ENCODE results near the gene PAM16. TPM values are rescaled to one million over a fixed set of nuclear protein-coding genes. Genes with fewer than 3 reads are reported as not detected.
A peak's percentile ranks its signal among the peaks of the same experiment; 100 is the strongest.

Gene PAM16
- total RNA-seq, 4 donors from 2014 or later = 26.5 to 40.5 (median 29.2) TPM

- H3K27me3 ChIP-seq = peaks cover 21% of the 10 kb centered on the region
- H3K9me3 ChIP-seq = no peaks in the 10 kb centered on the region
- no peak overlapping the region for H3K27ac ChIP-seq
- no peak for DNase-seq
- WGBS, 2 donors (ENCODE audit: low coverage in 1 of 2) = 69 to 70% methylated on average over 2 to 5 of the region's 14 CpGs
- intact Hi-C loops (cut with DNase I; ENCODE audit: low total_unique reads) (loop anchor here (10.0 kb wide), 1 partner anchor 127 kb away; no protein-coding TSS in a partner anchor), in situ Hi-C loops (cut with MboI; ENCODE audit: low pct_ligation_motif_present in 1 of 4, low pct_unique_long_range_greater_than_20kb in 1 of 4, low sequenced_read_pairs in 3 of 4) (loop anchor here in 2 of 4 donors (5.0 to 25.0 kb wide), 3 partner anchors 40 to 145 kb away; no protein-coding TSS in a partner anchor)
- no peaks in the 10 kb centered on the region for H3K36me3 ChIP-seq
- no peak for TF ChIP-seq POLR2A (IDR thresholded peaks at IDR 0.05)
- TF ChIP-seq CTCF (IDR thresholded peaks at IDR 0.05) = no peak
- no peak for TF ChIP-seq EP300 (IDR thresholded peaks at IDR 0.05; ENCODE audit: low read depth)
- no peak for TF ChIP-seq POLR2AphosphoS5 (IDR thresholded peaks at IDR 0.05)
- H3K4me3 ChIP-seq = no peak overlapping the region
- peaks cover 5 to 34% (median 23%) of the 10 kb centered on the region in 4 donors for H3K4me1 ChIP-seq
Measured at GRCh38 chr16:4332083-4332482, 19.0 kb downstream of the PAM16 start.

- TF ChIP-seq CTCF (IDR thresholded peaks at IDR 0.05) (peak; percentile 96 to 98 (median 97)), POLR2A (IDR thresholded peaks at IDR 0.05) (no peak), EP300 (IDR thresholded peaks at IDR 0.05; ENCODE audit: low read depth) (no peak)
- intact Hi-C loops (cut with DNase I; ENCODE audit: low total_unique reads) (loop anchor here (10.0 kb wide), 1 partner anchor 126 kb away; no protein-coding TSS in a partner anchor), in situ Hi-C loops (cut with MboI; ENCODE audit: low pct_ligation_motif_present in 1 of 4, low pct_unique_long_range_greater_than_20kb in 1 of 4, low sequenced_read_pairs in 3 of 4) (loop anchor here in 2 of 4 donors (5.0 to 25.0 kb wide), 3 partner anchors 38 to 143 kb away; no protein-coding TSS in a partner anchor)
- Histone ChIP-seq H3K36me3 (no peaks in the 10 kb centered on the region), H3K4me1 (peaks cover 5 to 39% (median 26%) of the 10 kb centered on the region in 4 donors), H3K27ac (peak overlapping the region in 1 of 4 donors; percentile 85), H3K4me3 (no peak overlapping the region), H3K27me3 (peaks cover 22% of the 10 kb centered on the region), H3K9me3 (no peaks in the 10 kb centered on the region)
- peak; percentile 83 for DNase-seq
- WGBS, 2 donors (ENCODE audit: low coverage in 1 of 2) = 20 to 48% methylated on average over 1 to 14 of the region's 14 CpGs
Measured at GRCh38 chr16:4330277-4330874, 20.7 kb downstream of the PAM16 start.

DNA sequence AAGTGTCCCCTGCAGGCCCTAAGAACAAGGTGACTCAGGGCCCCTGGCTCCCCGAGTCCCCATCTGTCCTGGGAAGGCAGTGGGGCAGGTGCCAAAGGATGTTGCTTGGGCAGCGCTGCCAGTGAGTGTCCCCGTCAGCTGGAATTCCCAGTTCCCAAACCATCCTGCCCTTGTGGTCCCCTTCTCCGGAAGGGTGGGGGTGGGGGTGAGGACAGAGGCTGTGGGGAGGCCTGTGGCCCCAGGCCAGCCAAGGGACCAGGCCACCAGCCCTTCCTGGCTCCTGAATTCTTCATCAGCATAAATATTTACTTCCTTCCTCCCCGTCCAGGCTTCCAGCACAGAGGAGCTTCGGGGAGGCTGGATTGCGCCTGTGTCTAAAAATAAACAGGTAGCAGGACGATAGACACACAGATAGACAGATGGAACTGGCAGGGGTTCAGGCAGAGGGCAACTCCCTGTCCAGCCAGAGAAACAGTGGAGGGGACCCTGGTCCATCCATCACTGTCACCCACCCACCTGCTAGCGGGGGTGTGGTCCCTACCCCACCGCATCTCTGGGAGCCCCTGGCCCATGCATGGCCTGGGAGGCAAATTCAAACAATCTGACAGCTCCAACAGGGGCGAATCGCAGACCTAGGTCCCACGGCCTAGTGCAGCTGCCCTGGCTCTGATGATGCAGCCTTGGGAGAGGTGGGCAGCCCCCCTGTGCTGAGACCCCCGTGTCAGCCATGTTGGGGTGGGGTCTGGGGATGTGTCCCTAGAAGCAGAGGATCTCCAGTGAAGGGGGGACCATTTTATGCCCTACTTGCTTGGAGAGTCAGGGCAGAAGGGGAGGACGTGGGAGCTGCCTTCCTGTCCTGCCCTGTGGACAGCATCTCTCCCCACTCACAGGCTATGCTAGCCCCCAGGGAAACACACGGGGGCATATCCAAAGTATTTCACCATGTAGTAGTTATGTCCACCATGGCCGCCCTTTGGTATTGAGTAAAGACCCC lies 22.0 kb downstream of the PAM16 start:
- in situ Hi-C loops (cut with MboI; ENCODE audit: low pct_ligation_motif_present in 1 of 4, low pct_unique_long_range_greater_than_20kb in 1 of 4, low sequenced_read_pairs in 3 of 4) = loop anchor here in 1 of 4 donors (25.0 kb wide), 1 partner anchor 142 kb away; no protein-coding TSS in a partner anchor
- peaks cover 10 to 50% (median 34%) of the 10 kb centered on the region in 4 donors for H3K4me1 ChIP-seq
- peak overlapping the region in 1 of 4 donors; percentile 21 for H3K4me3 ChIP-seq
- WGBS, 2 donors (ENCODE audit: low coverage in 1 of 2) = 52% methylated on average over 16 of the region's 17 CpGs; no CpG with 5 or more reads in 1 of the 2 donors
- peaks cover 22% of the 10 kb centered on the region for H3K27me3 ChIP-seq
- intact Hi-C loops (cut with DNase I; ENCODE audit: low total_unique reads) = loop anchor here (2.0 kb wide), 1 partner anchor 40 kb away; no protein-coding TSS in a partner anchor
- no peaks in the 10 kb centered on the region for H3K9me3 ChIP-seq
- no peaks in the 10 kb centered on the region for H3K36me3 ChIP-seq
- TF ChIP-seq POLR2AphosphoS5 (IDR thresholded peaks at IDR 0.05) (peak in 1 of 3 donors; percentile 10), POLR2A (IDR thresholded peaks at IDR 0.05) (no peak)
- DNase-seq = no peak
- peak overlapping the region; percentile 71 to 85 (median 79) for H3K27ac ChIP-seq

DNA sequence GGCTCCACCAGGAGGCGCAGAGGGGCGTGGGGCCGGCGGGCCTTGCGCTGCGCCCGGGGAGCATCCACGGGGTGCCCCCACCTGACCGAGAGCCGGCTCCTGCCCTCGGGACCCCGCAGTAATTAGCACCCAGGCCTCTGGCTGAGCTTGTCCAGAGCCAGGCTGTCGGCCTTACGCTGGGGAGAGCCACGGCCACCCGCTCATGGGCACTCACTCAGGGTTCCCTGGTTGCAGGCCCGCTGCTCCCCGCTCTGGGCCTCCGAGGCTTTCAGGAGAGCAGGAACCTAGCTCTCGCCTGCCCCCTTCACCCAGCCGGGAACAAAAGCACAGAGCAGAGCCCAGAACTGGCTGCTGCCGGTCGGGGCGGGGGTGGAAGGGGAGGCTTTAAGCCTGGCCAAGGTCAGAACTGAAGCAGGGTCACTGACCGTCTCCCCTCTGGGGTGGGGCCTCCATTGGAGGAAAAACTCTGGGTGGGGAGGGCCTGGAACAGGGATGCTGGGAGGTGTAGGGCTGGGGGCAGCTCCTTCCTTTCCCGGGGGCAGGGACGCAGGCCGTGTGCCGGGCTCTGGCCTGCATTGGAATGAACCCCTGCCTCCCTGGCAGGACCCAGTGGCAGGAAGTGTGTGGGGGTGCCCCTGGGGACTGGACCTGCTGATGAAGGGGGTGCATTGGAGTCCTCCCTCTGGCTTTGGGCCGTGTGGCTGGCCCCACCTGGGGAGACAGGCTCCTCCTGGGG lies 22.9 kb downstream of the PAM16 start:
- peaks cover 18 to 59% (median 42%) of the 10 kb centered on the region in 4 donors for H3K4me1 ChIP-seq
- in situ Hi-C loops (cut with MboI; ENCODE audit: low pct_ligation_motif_present in 1 of 4, low pct_unique_long_range_greater_than_20kb in 1 of 4, low sequenced_read_pairs in 3 of 4) = loop anchor here in 1 of 4 donors (25.0 kb wide), 1 partner anchor 141 kb away; no protein-coding TSS in a partner anchor
- peak overlapping the region; percentile 71 to 85 (median 79) for H3K27ac ChIP-seq
- WGBS, 2 donors (ENCODE audit: low coverage in 1 of 2) = 14% methylated on average over 15 of the region's 30 CpGs; no CpG with 5 or more reads in 1 of the 2 donors
- peak; percentile 74 for DNase-seq
- H3K36me3 ChIP-seq = no peaks in the 10 kb centered on the region
- H3K27me3 ChIP-seq = peaks cover 22% of the 10 kb centered on the region
- no peaks in the 10 kb centered on the region for H3K9me3 ChIP-seq
- H3K4me3 ChIP-seq = peak overlapping the region; percentile 9 to 45 (median 25)
- intact Hi-C loops (cut with DNase I; ENCODE audit: low total_unique reads) = loop anchor here (2.0 kb wide), 1 partner anchor 39 kb away; no protein-coding TSS in a partner anchor
- TF ChIP-seq EP300 (IDR thresholded peaks at IDR 0.05; ENCODE audit: low read depth) (no peak), CTCF (IDR thresholded peaks at IDR 0.05) (peak; percentile 35 to 59 (median 54))
